Kidney (tissue), 14 donors: Measurements from ENCODE around the gene RBBP6. TPM values are rescaled to one million over a fixed set of nuclear protein-coding genes. Genes with fewer than 3 reads are reported as not detected.
"Not testable (repeated sequence)": the region's sequence is repeated elsewhere in the genome, so short reads cannot be mapped to it uniquely, and the experiment has no call there.

Experiments used
- DNase-seq, 5 donors: peaks; one replicate each; pipeline ENCODE4 v3.0.0-alpha.2; 2013 to 2020
- FAIRE-seq: peaks from 2 replicates; lab custom pipeline; 2012; peaks lifted over from hg19 to GRCh38; lab: Jason Lieb, UNC
- H3K27ac ChIP-seq, 2 donors: one replicate each; pipeline ENCODE4 v1.7.0; 2013; ENCODE audit warnings: low read depth in 2 of 2, low read length in 2 of 2, inconsistent platforms in 1 of 2
- H3K27me3 ChIP-seq: one replicate; pipeline ENCODE4 v1.7.1; 2013; ENCODE audit warnings: low read length, inconsistent platforms; ENCODE audit not compliant: control insufficient read depth, insufficient read depth
- H3K36me3 ChIP-seq, 3 donors: one replicate each; pipeline versions ENCODE4 v1.7.0 to v1.7.1; 2013; ENCODE audit warnings: low read length in 3 of 3, control low read depth in 1 of 3, inconsistent platforms in 1 of 3; ENCODE audit not compliant: insufficient read depth in 3 of 3, control insufficient read depth in 2 of 3
- H3K4me1 ChIP-seq, 3 donors: one replicate each; pipeline versions ENCODE4 v1.7.0 to v1.7.1; 2013; ENCODE audit warnings: low read length in 3 of 3, inconsistent platforms in 1 of 3, low read depth in 1 of 3; ENCODE audit not compliant: control insufficient read depth in 2 of 3, insufficient read depth in 2 of 3
- H3K4me3 ChIP-seq, 3 donors: one replicate each; pipeline versions ENCODE4 v1.7.0 to v1.8.1; 2013; ENCODE audit warnings: low read length in 3 of 3, control low read depth in 1 of 3, inconsistent platforms in 1 of 3
- H3K9ac ChIP-seq, 3 donors: one replicate each; pipeline versions ENCODE4 v1.7.0 to v1.7.1; 2013; ENCODE audit warnings: low read length in 3 of 3, control low read depth in 1 of 3, inconsistent platforms in 1 of 3
- H3K9me3 ChIP-seq, 3 donors: one replicate each; pipeline versions ENCODE4 v1.7.0 to v1.7.1; 2013; ENCODE audit warnings: low read length in 3 of 3, control low read depth in 1 of 3, inconsistent platforms in 1 of 3; ENCODE audit not compliant: control insufficient read depth in 2 of 3, insufficient read depth in 1 of 3
- intact Hi-C: fragments of 100-400 bp; cut with DNase I; formaldehyde crosslinking; loops from one replicate; pipeline ENCODE4 v1.11.1; 2022
- polyA plus RNA-seq: library from polyadenylated mRNA; stranded (reverse); fragments of 350-450 nt; fragmentation: Illumina TruSeq; extraction: RNeasy Lipid Tissue Mini Kit (QIAGEN cat#74804); gene quantifications from one replicate; pipeline ENCODE4 v1.2.3, GENCODE V29; 2014; ENCODE audit warnings: low read depth, low replicate concordance; ENCODE audit not compliant: insufficient read depth
- total RNA-seq: library from RNA; stranded (reverse); fragmentation: NEBNext Ultra II Directional; extraction: Animal tissue kit (Norgen Biotek cat#: 25700); gene quantifications from one replicate; pipeline ENCODE4 v1.2.1, GENCODE V29; 2021
- TF ChIP-seq, protein P1 (sequence below): IDR thresholded peaks from 3 replicates; pipeline ENCODE4 v1.5.1; 2012; ENCODE audit warnings: mild to moderate bottlenecking, moderate library complexity, borderline replicate concordance; ENCODE audit not compliant: insufficient read depth; ENCODE audit errors: extremely low read depth
- donor health status: control.
- donor health status: control.
- donor health status: control.
- donor health status: control.
- donor health status: control.
- donor health status: DM: yes; HTN: yes; CAD: no.
- donor health status: Normal renal cell carcinoma (clear cell type).

The RBBP6 gene
- total and polyA plus RNA-seq, 2 donors from 2014 or later = 22.8 to 51.3 TPM

DNA sequence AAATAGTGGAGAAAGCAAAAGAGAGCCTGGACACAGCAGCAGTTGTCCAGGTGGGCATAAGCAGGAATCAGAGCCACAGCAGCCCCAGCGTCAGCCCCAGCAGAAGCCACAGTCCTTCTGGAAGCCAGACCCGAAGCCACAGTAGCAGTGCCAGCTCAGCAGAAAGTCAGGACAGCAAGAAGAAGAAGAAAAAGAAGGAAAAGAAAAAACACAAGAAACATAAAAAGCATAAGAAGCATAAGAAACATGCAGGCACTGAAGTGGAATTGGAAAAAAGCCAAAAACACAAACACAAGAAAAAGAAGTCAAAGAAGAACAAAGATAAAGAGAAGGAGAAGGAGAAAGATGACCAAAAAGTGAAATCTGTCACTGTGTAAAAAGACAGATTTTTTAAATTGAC, 32.7 kb downstream of the RBBP6 start:
- FAIRE-seq (no peak), DNase-seq (no peak)
- intact Hi-C loops = no loop called here
- Histone ChIP-seq H3K9ac (no peak overlapping the region), H3K27me3 (no peaks in the 10 kb centered on the region), H3K4me1 (no peaks in the 10 kb centered on the region), H3K36me3 (peaks cover 24 to 41% (median 33%) of the 10 kb centered on the region in 3 donors), H3K4me3 (no peak overlapping the region), H3K9me3 (no peaks in the 10 kb centered on the region), H3K27ac (no peak overlapping the region)
- TF ChIP-seq, protein P1, sequence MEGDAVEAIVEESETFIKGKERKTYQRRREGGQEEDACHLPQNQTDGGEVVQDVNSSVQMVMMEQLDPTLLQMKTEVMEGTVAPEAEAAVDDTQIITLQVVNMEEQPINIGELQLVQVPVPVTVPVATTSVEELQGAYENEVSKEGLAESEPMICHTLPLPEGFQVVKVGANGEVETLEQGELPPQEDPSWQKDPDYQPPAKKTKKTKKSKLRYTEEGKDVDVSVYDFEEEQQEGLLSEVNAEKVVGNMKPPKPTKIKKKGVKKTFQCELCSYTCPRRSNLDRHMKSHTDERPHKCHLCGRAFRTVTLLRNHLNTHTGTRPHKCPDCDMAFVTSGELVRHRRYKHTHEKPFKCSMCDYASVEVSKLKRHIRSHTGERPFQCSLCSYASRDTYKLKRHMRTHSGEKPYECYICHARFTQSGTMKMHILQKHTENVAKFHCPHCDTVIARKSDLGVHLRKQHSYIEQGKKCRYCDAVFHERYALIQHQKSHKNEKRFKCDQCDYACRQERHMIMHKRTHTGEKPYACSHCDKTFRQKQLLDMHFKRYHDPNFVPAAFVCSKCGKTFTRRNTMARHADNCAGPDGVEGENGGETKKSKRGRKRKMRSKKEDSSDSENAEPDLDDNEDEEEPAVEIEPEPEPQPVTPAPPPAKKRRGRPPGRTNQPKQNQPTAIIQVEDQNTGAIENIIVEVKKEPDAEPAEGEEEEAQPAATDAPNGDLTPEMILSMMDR = no peak

DNA sequence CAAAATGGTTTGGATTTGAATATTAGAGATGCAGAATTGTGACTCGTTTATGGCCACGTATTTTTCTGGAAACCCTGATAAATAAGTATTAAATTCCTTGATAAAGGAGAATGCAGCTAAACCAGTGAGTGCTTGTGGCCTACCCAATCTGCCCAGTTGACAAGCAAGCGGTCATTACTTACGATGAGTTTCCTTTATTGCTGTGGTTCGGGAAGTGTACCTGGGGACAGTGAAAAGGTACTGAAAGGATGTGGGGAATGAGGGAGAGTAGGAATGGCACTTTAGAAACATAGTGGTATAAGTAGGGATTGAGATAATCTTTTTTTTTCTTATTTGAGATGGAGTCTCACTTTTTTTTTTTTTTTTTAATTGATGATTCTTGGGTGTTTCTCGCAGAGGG, 33.8 kb downstream of the RBBP6 start:
- no peak overlapping the region for H3K27ac ChIP-seq
- no peaks in the 10 kb centered on the region for H3K4me1 ChIP-seq
- TF ChIP-seq, protein P1 = no peak
- DNase-seq = no peak
- peaks cover 22 to 30% (median 26%) of the 10 kb centered on the region in 3 donors for H3K36me3 ChIP-seq
- H3K9me3 ChIP-seq = no peaks in the 10 kb centered on the region
- FAIRE-seq = no peak
- intact Hi-C loops = no loop called here
- no peak overlapping the region for H3K9ac ChIP-seq
- H3K4me3 ChIP-seq = no peak overlapping the region
- H3K27me3 ChIP-seq = no peaks in the 10 kb centered on the region

DNA sequence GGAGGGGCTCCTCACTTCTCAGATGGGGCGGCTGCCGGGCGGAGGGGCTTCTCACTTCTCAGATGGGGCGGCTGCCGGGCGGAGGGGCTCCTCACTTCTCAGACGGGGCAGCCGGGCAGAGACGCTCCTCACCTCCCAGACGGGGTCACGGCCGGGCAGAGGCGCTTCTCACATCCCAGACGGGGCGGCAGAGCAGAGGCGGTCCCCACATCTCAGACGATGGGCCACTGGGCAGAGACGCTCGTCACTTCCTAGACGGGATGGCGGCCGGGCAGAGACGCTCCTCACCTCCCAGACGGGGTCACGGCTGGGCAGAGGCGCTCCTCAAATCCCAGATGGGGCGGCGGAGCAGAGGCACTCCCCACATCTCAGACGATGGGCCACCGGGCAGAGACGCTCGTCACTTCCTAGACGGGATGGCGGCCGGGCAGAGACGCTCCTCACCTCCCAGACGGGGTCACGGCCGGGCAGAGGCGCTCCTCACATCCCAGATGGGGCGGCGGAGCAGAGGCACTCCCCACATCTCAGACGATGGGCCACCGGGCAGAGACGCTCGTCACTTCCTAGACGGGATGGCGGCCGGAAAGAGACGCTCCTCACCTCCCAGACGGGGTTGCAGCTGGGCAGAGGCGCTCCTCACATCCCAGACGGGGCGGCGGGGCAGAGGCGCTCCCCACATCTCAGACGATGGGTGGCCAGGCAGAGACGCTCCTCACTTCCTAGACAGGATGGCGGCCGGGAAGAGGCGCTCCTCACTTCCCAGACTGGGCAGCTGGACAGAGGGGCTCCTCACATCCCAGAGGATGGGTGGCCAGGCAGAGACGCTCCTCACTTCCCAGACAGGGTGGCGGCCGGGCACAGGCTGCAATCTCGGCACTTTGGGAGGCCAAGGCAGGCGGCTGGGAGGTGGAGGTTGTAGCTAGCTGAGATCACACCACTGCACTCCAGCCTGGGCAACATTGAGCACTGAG, 35.4 kb downstream of the RBBP6 start:
- H3K27ac ChIP-seq, H3K9me3 ChIP-seq, H3K4me1 ChIP-seq, H3K4me3 ChIP-seq, DNase-seq, H3K9ac ChIP-seq, intact Hi-C loops, FAIRE-seq, H3K27me3 ChIP-seq: not testable (repeated sequence)
- H3K36me3 ChIP-seq = peaks cover 10 to 14% (median 14%) of the 10 kb centered on the region in 3 donors

DNA sequence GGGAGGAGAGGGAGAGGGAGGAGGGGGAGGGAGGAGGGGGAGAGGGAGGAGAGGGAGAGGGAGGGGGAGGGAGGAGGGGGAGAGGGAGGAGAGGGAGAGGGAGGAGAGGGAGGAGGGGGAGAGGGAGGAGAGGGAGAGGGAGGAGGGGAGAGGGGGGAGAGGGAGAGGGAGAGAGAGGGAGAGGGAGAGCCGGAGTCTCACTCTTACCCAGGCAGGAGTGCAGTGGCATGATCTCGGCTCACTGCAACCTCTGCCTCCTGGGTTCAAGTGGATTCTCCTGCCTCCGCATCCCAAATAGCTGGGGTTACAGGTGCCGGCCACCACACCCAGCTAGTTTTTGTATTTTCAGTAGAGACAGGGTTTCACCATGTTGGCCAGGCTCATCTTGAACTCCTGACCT, 36.4 kb downstream of the RBBP6 start:
- H3K4me1 ChIP-seq, H3K4me3 ChIP-seq, H3K9ac ChIP-seq, DNase-seq, FAIRE-seq, H3K27ac ChIP-seq, H3K27me3 ChIP-seq, H3K9me3 ChIP-seq, intact Hi-C loops: not testable (repeated sequence)
- peaks cover 8 to 12% (median 12%) of the 10 kb centered on the region in 3 donors for H3K36me3 ChIP-seq
